Lower leg skin (tissue), 3 donors: ENCODE results near the gene FXYD5.

ENCODE experiments used
- POLR2A ChIP-seq, 2 donors: fragments of 450-650 bp; IDR thresholded peaks; one replicate each; pipeline ENCODE4 v1.6.1; 2016 to 2017; ENCODE audit warnings: antibody characterized with exemption in 2 of 2, mild to moderate bottlenecking in 1 of 2, moderate library complexity in 1 of 2
- TF ChIP-seq, protein P1 (sequence below), 3 donors: fragments of 450-650 bp; IDR thresholded peaks; one replicate each; pipeline ENCODE4 v1.5.1; 2016; ENCODE audit warnings: antibody characterized with exemption in 3 of 3, mild to moderate bottlenecking in 3 of 3, moderate library complexity in 2 of 3

DNA sequence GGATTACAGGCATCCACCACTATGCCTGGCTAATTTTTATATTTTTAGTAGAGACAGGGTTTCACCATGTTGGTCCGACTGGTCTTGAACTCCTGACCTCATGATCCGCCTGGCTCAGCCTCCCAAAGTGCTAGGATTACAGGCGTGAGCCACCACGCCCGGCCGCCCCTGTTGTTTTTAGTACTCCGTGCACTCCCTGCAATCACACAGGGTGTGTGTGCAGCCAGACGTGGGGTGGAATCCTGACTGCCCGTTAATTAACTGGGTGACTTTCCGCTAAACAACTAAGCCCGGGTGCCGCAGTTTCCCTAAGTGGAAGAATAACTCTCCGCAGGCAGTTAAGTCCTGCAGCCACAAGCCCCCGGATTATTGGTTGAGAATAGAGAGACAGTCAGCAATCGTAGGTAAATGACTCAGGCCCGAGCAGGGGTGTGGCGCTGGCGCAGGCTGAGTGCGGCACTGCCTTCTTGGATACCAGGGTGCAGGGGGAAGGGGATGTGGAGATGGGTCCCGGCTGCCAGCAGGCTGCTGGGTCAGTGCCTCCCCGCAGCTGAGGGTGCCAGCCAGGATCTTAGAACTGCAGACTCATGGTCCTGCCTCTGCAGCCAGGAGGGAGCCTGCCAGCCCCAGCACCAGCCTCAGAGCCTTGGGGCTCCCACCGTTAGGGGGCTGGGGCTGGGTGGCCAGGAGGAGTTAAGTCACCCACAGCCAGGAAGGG lies 45.0 kb upstream of the FXYD5 start:
- TF ChIP-seq, protein P1, sequence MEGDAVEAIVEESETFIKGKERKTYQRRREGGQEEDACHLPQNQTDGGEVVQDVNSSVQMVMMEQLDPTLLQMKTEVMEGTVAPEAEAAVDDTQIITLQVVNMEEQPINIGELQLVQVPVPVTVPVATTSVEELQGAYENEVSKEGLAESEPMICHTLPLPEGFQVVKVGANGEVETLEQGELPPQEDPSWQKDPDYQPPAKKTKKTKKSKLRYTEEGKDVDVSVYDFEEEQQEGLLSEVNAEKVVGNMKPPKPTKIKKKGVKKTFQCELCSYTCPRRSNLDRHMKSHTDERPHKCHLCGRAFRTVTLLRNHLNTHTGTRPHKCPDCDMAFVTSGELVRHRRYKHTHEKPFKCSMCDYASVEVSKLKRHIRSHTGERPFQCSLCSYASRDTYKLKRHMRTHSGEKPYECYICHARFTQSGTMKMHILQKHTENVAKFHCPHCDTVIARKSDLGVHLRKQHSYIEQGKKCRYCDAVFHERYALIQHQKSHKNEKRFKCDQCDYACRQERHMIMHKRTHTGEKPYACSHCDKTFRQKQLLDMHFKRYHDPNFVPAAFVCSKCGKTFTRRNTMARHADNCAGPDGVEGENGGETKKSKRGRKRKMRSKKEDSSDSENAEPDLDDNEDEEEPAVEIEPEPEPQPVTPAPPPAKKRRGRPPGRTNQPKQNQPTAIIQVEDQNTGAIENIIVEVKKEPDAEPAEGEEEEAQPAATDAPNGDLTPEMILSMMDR (IDR thresholded peaks at IDR 0.05), result no peak
- TF ChIP-seq POLR2A (IDR thresholded peaks at IDR 0.05), result no peak
